H1 (cell line): Measurements from ENCODE around the gene PGLYRP4. TPM values are rescaled to one million over a fixed set of nuclear protein-coding genes. Genes with fewer than 3 reads are reported as not detected.

Source experiments
- CBX5 ChIP-seq: fragments of 300-800, 300-1000 bp; sonication (generic); IDR thresholded peaks from 2 replicates; pipeline ENCODE4 v1.7.1; 2016; ENCODE audit warnings: antibody characterized with exemption, low read length, low read depth
- EGR1 ChIP-seq: IDR thresholded peaks from 2 replicates; pipeline ENCODE4 v1.6.1; 2011; ENCODE audit warnings: low read depth, low read length, borderline replicate concordance
- GABPA ChIP-seq: IDR thresholded peaks from 2 replicates; pipeline ENCODE4 v1.6.1; 2011; ENCODE audit warnings: mild to moderate bottlenecking, low read length, moderate library complexity, borderline replicate concordance; ENCODE audit not compliant: insufficient read depth
- POLR2A ChIP-seq, 2 experiments: IDR thresholded peaks; 1 replicate in 1 of 2; 2 replicates in 1 of 2; pipeline ENCODE4 v1.6.1; 2011; ENCODE audit warnings: low read depth in 2 of 2, low read length in 2 of 2, mild to moderate bottlenecking in 2 of 2; ENCODE audit errors: control extremely low read depth in 1 of 2
- POU5F1 ChIP-seq: IDR thresholded peaks from 2 replicates; pipeline ENCODE4 v1.6.1; 2011; ENCODE audit warnings: low read depth, mild to moderate bottlenecking, low read length, moderate library complexity
- SAP30 ChIP-seq: fragments of 300-600 bp; sonication (generic); IDR thresholded peaks from 2 replicates; pipeline ENCODE4 v1.7.1; 2012; ENCODE audit warnings: low read length, moderate library complexity, mild to moderate bottlenecking, inconsistent platforms; ENCODE audit not compliant: insufficient read depth, insufficient replicate concordance
- polyA plus RNA-seq, 7 experiments: library from polyadenylated mRNA; depleted of rRNA in 3 of 7; stranded (reverse) in 5 of 7; unstranded in 2 of 7; fragments of >200 nt in 5 of 7; fragments of 200-250 nt in 2 of 7; gene quantifications; 1 replicate in 5 of 7; 2 replicates in 1 of 7; 4 replicates in 1 of 7; pipeline versions ENCODE4 v1.2.1 to v1.2.3, GENCODE V29; 2011 to 2013; ENCODE audit warnings: missing spikeins in 2 of 7, mixed read lengths in 2 of 7
- total RNA-seq: library from RNA; stranded (reverse); fragmentation: NEBNext Ultra II Directional; extraction: Animal tissue kit (Norgen Biotek cat#: 25700); gene quantifications from 2 replicates; pipeline ENCODE4 v1.2.1, GENCODE V29; 2021
- TF ChIP-seq, protein P1 (sequence below): fragments of 300-600 bp; sonication (generic); IDR thresholded peaks from 2 replicates; pipeline ENCODE4 v1.7.1; 2012; ENCODE audit warnings: low read length, moderate library complexity, mild to moderate bottlenecking, inconsistent platforms; ENCODE audit not compliant: insufficient replicate concordance
- TF ChIP-seq, protein P2 (sequence below), 3 experiments: IDR thresholded peaks; 1 replicate in 2 of 3; 2 replicates in 1 of 3; pipeline versions ENCODE4 v1.5.1 to v1.6.1; 2011; ENCODE audit warnings: low read length in 3 of 3, mild to moderate bottlenecking in 3 of 3, inconsistent platforms in 2 of 3, low read depth in 1 of 3, moderate library complexity in 1 of 3; ENCODE audit not compliant: insufficient read depth in 1 of 3; ENCODE audit errors: control extremely low read depth in 1 of 3

The PGLYRP4 gene
- total and polyA plus RNA-seq, 2 of the 8 experiments (the other 6 are each of a cell fraction or from before 2014, with no cell fraction given): not detected

- TF ChIP-seq, protein P1, sequence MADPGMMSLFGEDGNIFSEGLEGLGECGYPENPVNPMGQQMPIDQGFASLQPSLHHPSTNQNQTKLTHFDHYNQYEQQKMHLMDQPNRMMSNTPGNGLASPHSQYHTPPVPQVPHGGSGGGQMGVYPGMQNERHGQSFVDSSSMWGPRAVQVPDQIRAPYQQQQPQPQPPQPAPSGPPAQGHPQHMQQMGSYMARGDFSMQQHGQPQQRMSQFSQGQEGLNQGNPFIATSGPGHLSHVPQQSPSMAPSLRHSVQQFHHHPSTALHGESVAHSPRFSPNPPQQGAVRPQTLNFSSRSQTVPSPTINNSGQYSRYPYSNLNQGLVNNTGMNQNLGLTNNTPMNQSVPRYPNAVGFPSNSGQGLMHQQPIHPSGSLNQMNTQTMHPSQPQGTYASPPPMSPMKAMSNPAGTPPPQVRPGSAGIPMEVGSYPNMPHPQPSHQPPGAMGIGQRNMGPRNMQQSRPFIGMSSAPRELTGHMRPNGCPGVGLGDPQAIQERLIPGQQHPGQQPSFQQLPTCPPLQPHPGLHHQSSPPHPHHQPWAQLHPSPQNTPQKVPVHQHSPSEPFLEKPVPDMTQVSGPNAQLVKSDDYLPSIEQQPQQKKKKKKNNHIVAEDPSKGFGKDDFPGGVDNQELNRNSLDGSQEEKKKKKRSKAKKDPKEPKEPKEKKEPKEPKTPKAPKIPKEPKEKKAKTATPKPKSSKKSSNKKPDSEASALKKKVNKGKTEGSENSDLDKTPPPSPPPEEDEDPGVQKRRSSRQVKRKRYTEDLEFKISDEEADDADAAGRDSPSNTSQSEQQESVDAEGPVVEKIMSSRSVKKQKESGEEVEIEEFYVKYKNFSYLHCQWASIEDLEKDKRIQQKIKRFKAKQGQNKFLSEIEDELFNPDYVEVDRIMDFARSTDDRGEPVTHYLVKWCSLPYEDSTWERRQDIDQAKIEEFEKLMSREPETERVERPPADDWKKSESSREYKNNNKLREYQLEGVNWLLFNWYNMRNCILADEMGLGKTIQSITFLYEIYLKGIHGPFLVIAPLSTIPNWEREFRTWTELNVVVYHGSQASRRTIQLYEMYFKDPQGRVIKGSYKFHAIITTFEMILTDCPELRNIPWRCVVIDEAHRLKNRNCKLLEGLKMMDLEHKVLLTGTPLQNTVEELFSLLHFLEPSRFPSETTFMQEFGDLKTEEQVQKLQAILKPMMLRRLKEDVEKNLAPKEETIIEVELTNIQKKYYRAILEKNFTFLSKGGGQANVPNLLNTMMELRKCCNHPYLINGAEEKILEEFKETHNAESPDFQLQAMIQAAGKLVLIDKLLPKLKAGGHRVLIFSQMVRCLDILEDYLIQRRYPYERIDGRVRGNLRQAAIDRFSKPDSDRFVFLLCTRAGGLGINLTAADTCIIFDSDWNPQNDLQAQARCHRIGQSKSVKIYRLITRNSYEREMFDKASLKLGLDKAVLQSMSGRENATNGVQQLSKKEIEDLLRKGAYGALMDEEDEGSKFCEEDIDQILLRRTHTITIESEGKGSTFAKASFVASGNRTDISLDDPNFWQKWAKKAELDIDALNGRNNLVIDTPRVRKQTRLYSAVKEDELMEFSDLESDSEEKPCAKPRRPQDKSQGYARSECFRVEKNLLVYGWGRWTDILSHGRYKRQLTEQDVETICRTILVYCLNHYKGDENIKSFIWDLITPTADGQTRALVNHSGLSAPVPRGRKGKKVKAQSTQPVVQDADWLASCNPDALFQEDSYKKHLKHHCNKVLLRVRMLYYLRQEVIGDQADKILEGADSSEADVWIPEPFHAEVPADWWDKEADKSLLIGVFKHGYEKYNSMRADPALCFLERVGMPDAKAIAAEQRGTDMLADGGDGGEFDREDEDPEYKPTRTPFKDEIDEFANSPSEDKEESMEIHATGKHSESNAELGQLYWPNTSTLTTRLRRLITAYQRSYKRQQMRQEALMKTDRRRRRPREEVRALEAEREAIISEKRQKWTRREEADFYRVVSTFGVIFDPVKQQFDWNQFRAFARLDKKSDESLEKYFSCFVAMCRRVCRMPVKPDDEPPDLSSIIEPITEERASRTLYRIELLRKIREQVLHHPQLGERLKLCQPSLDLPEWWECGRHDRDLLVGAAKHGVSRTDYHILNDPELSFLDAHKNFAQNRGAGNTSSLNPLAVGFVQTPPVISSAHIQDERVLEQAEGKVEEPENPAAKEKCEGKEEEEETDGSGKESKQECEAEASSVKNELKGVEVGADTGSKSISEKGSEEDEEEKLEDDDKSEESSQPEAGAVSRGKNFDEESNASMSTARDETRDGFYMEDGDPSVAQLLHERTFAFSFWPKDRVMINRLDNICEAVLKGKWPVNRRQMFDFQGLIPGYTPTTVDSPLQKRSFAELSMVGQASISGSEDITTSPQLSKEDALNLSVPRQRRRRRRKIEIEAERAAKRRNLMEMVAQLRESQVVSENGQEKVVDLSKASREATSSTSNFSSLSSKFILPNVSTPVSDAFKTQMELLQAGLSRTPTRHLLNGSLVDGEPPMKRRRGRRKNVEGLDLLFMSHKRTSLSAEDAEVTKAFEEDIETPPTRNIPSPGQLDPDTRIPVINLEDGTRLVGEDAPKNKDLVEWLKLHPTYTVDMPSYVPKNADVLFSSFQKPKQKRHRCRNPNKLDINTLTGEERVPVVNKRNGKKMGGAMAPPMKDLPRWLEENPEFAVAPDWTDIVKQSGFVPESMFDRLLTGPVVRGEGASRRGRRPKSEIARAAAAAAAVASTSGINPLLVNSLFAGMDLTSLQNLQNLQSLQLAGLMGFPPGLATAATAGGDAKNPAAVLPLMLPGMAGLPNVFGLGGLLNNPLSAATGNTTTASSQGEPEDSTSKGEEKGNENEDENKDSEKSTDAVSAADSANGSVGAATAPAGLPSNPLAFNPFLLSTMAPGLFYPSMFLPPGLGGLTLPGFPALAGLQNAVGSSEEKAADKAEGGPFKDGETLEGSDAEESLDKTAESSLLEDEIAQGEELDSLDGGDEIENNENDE: no peak
- no peak for TF ChIP-seq EGR1
- TF ChIP-seq CBX5: no peak
- no peak for TF ChIP-seq SAP30
- TF ChIP-seq, protein P2, sequence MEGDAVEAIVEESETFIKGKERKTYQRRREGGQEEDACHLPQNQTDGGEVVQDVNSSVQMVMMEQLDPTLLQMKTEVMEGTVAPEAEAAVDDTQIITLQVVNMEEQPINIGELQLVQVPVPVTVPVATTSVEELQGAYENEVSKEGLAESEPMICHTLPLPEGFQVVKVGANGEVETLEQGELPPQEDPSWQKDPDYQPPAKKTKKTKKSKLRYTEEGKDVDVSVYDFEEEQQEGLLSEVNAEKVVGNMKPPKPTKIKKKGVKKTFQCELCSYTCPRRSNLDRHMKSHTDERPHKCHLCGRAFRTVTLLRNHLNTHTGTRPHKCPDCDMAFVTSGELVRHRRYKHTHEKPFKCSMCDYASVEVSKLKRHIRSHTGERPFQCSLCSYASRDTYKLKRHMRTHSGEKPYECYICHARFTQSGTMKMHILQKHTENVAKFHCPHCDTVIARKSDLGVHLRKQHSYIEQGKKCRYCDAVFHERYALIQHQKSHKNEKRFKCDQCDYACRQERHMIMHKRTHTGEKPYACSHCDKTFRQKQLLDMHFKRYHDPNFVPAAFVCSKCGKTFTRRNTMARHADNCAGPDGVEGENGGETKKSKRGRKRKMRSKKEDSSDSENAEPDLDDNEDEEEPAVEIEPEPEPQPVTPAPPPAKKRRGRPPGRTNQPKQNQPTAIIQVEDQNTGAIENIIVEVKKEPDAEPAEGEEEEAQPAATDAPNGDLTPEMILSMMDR (IDR thresholded peaks at IDR 0.05; ENCODE audit: control extremely low read depth in 1 of 3, insufficient read depth in 1 of 3, low read depth in 1 of 3, low read length in 3 of 3): no peak
- TF ChIP-seq POLR2A (IDR thresholded peaks at IDR 0.05; ENCODE audit: control extremely low read depth in 1 of 2, low read depth in 2 of 2, low read length in 2 of 2): no peak
- no peak for TF ChIP-seq GABPA
- TF ChIP-seq POU5F1: no peak
Measured at GRCh38 chr1:153346077-153346723, 2.4 kb downstream of the PGLYRP4 start (continued).
